ENCODE data around the gene TSHZ3.

The TSHZ3 gene

GRCh38 chr19:31292639-31293185, 56.5 kb downstream of the TSHZ3 start:
- no peak for DNase-seq (ENCODE audit: low read depth in 4 of 4, low spot score in 1 of 4)

- no peak for DNase-seq (ENCODE audit: low read depth in 4 of 4, low spot score in 1 of 4)
These were observed 58.2 kb downstream of the TSHZ3 start for GRCh38 chr19:31290931-31291590.

DNA sequence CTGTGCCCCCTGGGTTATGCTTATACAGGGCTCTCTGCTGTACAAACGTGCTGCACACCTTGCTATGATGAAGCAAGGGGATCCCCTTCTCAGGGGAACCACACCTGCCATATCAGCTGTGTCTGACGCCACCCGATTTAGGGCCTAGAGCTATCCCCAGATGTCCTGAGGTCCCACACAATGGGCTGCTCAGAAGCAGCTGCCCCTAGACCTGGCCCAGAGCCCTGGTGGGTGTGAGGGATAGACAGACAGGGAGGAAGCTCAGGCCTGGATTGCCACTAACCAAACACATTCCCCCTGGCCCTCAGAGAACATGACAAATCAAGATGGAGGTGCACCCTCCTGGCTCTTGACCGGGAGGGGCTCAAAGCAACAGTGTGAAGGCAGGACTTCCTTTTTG, 59.3 kb downstream of the TSHZ3 start:
- DNase-seq (ENCODE audit: low read depth in 4 of 4, low spot score in 1 of 4) = no peak

DNA sequence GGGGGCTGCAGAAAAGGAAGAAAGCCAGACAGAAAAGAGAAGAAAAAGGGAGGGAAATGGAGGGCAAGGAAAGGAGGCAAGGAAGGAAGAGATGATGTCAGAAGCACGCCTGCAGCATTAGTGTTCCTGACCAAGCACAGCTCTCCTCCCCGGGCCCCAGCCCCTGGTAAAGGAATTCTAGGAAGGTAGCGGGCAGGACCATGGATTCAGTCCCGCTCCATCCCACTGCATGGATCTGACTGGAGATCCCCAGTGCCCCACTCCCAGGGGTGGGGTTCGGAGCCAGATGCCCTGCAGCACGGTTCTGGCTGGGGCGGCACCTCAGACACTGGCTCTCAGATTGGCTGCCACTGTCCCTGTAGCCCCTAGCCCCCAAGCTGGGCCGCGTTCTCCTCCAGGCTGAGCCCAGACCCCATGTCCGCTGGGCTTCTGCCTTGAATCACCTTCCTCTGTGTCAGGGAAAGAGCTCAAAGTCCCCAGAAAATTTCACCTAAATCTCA, 59.8 kb downstream of the TSHZ3 start:
- DNase-seq (ENCODE audit: low read depth in 4 of 4, low spot score in 1 of 4) = no peak

- DNase-seq (ENCODE audit: low read depth in 4 of 4, low spot score in 1 of 4) = no peak
These were observed 62.7 kb downstream of the TSHZ3 start for GRCh38 chr19:31286491-31286890.

DNA sequence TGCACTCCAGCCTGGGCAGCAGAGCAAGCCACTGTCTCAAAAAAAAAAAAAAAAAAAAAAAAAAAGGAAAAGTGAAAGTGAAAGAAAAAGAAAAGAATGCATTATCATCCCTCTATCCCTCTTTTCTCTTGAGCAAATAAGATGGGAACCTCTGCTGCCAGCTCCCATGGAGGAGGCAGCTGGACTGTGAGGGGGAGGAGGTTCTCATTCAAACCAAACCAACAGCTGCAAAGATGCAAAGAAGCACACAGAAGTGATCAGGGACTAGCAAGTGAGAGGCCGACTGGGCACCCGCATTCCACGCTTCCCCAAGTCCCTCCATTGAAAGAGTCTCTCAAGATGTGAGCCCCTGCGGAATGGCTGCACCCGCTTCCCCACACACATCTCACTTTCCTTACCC, 63.5 kb downstream of the TSHZ3 start:
- DNase-seq (ENCODE audit: low read depth in 4 of 4, low spot score in 1 of 4) = no peak

DNA sequence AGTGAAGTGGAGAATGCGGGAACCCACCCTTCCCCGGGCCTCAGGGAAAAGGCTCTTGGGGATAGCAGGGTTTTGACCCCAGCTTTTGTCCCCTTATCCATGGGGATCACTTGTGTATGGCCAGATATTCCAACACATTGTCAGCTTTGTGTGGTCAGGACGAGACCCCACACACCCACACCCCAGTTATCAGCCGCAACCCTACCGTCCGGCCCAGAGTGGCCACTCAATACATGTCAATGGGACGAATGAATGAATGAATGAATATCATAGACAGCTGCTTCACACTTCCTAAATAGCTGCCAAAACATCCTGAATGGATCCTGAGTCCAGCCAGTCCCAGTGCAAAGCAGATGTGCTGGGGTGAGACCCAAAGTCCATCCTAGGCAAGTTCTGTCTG, 64.6 kb downstream of the TSHZ3 start:
- DNase-seq (ENCODE audit: low read depth in 4 of 4, low spot score in 1 of 4) = no peak

DNA sequence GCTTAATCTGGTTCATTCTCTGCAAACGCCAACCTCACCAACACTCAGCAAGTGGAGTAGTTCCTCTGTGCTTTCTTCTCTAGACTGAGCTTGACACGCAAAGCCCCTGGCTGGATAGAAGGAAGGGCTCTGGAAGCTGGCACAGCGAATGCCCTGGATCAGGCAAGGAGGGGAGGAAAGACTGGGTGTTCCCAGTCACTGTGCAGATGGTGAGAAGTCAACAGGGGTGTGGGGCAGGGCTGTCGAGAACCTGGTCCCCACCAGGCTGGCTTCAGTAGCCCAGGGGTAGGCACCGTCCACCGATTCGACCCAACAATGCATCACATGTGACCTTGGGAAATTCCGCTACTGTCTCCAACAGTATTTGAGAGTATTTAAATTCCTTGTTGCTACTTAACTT, 65.5 kb downstream of the TSHZ3 start:
- no peak for DNase-seq (ENCODE audit: low read depth in 4 of 4, low spot score in 1 of 4)

DNA sequence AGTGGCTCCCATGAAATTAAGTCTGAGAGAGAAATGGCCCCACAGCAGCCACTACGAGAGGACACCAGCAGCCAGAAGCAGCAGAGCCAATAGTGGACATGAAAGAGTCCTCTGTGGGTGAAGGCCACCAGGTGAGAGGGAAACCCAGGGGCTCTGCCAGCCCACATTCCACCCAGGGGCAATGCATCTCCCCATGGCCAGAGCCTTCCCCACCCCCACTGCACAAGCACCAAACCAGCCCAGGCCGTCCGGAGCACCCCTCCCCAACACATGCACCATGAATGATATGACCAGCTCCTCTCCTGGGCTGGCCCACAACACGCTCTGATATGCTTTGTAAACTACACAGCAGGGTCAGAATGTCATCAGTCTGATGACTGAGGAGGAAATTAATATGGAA, 66.9 kb downstream of the TSHZ3 start:
- no peak for DNase-seq (ENCODE audit: low read depth in 4 of 4, low spot score in 1 of 4)

- no peak for DNase-seq (ENCODE audit: low read depth in 4 of 4, low spot score in 1 of 4)
These were observed 68.8 kb downstream of the TSHZ3 start for GRCh38 chr19:31280287-31281006.

DNA sequence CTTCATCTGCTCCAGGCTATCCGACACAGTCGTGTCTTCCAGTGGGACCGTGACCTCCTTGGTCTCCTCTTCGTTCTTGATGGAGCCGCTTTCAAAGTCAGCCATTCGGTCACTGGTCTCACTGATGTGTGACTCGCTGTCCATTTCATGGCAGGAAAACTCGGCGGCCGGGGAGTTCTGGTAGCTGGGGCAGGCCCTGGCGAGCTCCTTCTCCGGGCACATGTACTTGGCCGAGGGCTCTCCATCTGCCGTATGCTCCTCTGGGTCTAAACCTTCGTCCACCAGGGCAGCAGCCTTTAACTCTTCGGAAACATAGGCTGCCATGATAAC, 69.8 kb downstream of the TSHZ3 start:
- DNase-seq (ENCODE audit: low read depth in 4 of 4, low spot score in 1 of 4) = no peak

DNA sequence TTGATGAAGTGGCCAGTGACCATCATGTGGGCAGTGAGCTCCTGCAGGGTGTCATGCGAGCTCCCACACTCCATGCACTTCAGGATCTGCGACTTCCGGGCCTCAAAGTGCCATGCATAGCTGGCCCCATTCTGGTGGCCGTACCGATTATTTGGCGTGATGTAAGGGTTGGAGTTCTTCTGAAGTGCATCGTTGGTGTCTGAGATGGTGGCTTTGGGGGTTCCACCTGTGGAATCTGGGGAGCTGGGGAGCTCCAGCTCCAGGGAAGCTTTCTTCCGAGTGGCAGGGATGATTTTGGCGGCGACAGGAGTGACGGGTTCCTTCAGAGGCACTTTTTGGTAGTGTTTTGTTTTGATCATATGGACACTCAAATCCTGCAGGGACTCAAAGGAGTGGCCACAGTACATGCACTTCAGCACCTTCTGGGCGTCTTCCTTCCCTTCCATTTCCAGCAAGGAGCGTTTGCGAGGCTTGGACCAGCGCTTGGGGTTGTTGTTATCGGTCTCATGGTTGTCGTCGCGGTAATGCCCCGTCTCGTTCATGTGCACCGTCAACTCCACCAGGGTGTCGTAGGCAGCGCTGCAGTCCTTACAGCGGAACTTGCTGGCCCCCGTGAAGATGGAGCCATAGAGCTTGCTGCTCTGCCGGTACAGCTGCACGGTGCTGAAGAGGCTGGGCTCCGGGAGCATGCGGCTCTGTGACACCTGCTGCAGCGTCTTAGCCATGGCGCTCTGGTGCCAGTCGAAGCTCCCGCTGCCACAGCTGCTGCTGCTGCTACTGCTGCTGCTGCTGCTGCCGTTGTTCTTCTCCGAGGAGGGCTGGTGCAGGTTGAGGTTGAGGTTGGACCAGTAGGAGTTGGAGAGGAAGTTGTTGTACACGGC, 70.4 kb downstream of the TSHZ3 start:
- DNase-seq (ENCODE audit: low read depth in 4 of 4, low spot score in 1 of 4) = no peak

DNA sequence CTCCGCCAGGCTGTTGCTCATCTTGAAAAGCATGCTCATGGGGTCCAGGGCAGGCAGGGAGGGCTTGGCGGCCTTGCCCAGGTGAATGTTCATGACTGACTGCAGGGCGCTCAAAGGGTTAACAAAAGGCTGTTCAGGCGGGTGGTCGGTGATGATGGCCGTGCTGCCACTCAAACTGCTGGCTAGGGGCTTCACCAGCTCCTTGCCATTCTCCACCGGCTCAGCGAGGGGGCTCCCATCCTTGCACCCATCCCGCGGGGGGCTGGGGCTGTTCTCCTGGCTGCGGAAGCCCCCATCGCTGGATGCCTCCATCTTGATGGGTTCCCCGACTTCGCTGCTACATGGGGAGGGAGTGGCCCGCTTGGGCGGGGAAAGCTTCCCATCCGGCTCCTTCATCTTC, 71.7 kb downstream of the TSHZ3 start:
- DNase-seq (ENCODE audit: low read depth in 4 of 4, low spot score in 1 of 4) = no peak

GRCh38 chr19:31276831-31277230, 72.4 kb downstream of the TSHZ3 start:
- DNase-seq (ENCODE audit: low read depth in 4 of 4, low spot score in 1 of 4) = no peak

DNA sequence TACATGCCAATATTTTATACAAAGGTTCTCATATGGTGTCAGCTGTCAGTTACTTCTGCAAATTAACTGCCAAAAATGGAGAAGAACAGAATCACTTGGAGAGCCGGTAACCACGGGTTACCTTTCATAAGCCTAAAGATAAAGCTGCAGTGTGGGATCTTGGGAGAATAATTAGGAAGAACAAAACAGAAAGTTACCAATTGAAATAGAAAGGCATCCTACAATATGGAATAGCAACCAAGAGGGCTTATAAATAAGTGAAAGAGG, 74.2 kb downstream of the TSHZ3 start:
- no peak for DNase-seq (ENCODE audit: low read depth in 4 of 4, low spot score in 1 of 4)

GRCh38 chr19:31274251-31275067, 74.8 kb downstream of the TSHZ3 start:
- no peak for DNase-seq (ENCODE audit: low read depth in 4 of 4, low spot score in 1 of 4)

- DNase-seq (ENCODE audit: low read depth in 4 of 4, low spot score in 1 of 4) = no peak
These were observed 76.6 kb downstream of the TSHZ3 start for GRCh38 chr19:31272583-31273106.

- no peak for DNase-seq (ENCODE audit: low read depth in 4 of 4, low spot score in 1 of 4)
These were observed 77.8 kb downstream of the TSHZ3 start for GRCh38 chr19:31271306-31271911.

DNA sequence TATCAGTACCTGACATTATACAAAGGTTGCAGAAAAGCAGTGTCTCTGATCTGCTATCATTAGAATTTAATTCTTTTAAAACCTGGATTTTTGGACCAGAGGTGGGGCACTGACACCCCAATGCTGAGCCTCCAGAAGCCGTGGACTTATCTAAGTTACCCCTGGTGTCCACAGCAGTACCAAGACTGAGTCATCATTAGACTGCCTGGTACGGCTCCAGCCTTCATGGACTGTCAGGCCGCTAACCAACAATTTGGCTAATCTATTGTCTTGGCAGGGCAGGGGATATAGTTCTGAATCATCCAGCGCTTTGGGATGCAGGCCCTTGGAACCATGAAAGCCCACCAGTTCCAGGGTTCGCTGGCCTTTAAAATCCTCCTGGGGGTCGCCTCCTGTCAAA, 78.3 kb downstream of the TSHZ3 start:
- no peak for DNase-seq (ENCODE audit: low read depth in 4 of 4, low spot score in 1 of 4)

DNA sequence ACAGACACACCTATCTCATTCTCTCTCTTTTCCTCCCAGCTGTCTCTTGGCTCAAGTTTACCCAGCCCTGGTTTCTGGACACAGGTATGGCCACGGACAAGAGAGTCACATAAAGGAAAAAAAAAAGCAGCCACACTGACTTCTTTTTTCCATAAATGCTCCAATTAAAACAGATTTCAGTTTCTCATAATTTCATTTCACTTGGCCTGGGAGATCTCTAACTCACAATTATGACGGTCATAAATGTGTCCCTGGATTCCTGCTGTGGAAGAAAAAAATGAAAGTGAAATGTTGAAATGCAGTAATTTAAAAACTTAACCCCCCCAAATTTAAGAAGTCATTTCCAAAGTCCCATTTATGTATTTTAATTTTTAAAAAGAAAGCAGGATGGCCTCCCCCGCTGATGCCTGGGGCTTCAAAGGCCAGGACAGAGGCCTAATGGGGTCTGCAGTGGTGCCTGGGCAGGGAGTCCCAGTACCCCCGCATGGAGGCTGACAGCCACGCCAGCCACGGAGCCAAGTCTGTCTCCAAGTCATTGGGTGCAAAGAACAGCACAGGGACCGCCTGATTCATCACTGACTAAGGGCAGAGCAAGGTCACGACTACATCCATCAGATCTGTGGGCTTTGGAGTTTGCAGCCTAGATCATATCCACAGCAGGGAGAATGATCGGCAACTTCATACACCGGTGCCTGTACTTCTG, 79.7 kb downstream of the TSHZ3 start:
- no peak for DNase-seq (ENCODE audit: low read depth in 4 of 4, low spot score in 1 of 4)

Data from stimulated activated CD4-positive, alpha-beta T cell treated with anti-CD3 and anti-CD28 coated beads, Interleukin-1b, Interleukin-23, amount 100 ng/mL, for 24 hours (primary cell).